K562 (cell line): ENCODE measurements around the gene ANKRD34A. TPM values are rescaled to one million over a fixed set of nuclear protein-coding genes. Genes with fewer than 3 reads are reported as not detected.

ENCODE experiments used
- FOXA3 ChIP-seq, 2 experiments: fragments of 450-650 bp in 1 of 2; sonication (generic) in 1 of 2; formaldehyde crosslinking; IDR thresholded peaks in 1 of 2; conservative IDR thresholded peaks in 1 of 2; 2 replicates each; pipeline versions ENCODE4 v1.4.0 to v1.8.0; 2020 to 2022; ENCODE audit warnings: mild to moderate bottlenecking in 2 of 2, missing genetic modification reagents in 1 of 2
- HDAC6 ChIP-seq: IDR thresholded peaks from 2 replicates; pipeline ENCODE4 v1.6.1; 2012; ENCODE audit warnings: low read depth, mild to moderate bottlenecking, control low read depth, inconsistent platforms, low read length, moderate library complexity
- polyA plus RNA-seq, 8 experiments: library from polyadenylated mRNA; depleted of rRNA in 4 of 8; stranded (reverse) in 5 of 8; unstranded in 3 of 8; fragments of >200 nt; fragmentation: Nextera tagmentation in 2 of 8; fragmentation: Illumina TruSeq in 1 of 8; extraction: Ambion mirVana in 2 of 8; extraction: Trizol in 1 of 8; gene quantifications; 2 replicates each; pipeline versions ENCODE4 v1.2.1 to v1.2.3, GENCODE V29; 2011 to 2014; ENCODE audit warnings: inconsistent platforms in 1 of 8, missing spikeins in 1 of 8
- total RNA-seq, 7 experiments: library from RNA; depleted of rRNA in 6 of 7; stranded (reverse); fragments of >200 nt in 6 of 7; fragmentation: Illumina TruSeq in 2 of 7; extraction: Trizol in 2 of 7; gene quantifications; 2 replicates each; pipeline versions ENCODE4 v1.2.1 to v1.2.3, GENCODE V29; 2011 to 2021; ENCODE audit warnings: low replicate concordance in 1 of 7
- TF ChIP-seq, protein P1 (sequence below): fragments of 250-450 bp; sonication (Bioruptor Pico); IDR thresholded peaks from 2 replicates; pipeline ENCODE4 v1.9.0; 2021; ENCODE audit warnings: mild to moderate bottlenecking, inconsistent platforms
- TF ChIP-seq, protein P2 (sequence below): fragments of 250-450 bp; sonication (Bioruptor Pico); IDR thresholded peaks from 2 replicates; pipeline ENCODE4 v1.8.0; 2021; ENCODE audit warnings: borderline replicate concordance, mild to moderate bottlenecking, moderate library complexity; ENCODE audit not compliant: poor library complexity, severe bottlenecking
- TF ChIP-seq, protein P3 (sequence below), 2 experiments: fragments of 450-650 bp in 1 of 2; sonication (generic) in 1 of 2; formaldehyde crosslinking in 1 of 2; IDR thresholded peaks; 2 replicates each; pipeline versions ENCODE4 v1.7.1 to v1.9.0; 2016 to 2022; ENCODE audit warnings: inconsistent platforms in 1 of 2, mild to moderate bottlenecking in 1 of 2, missing genetic modification reagents in 1 of 2
- TF ChIP-seq, protein P4 (sequence below): fragments of 450-650 bp; formaldehyde crosslinking; IDR thresholded peaks from 2 replicates; pipeline ENCODE4 v1.4.0; 2020; ENCODE audit warnings: mild to moderate bottlenecking

ANKRD34A gene
- total and polyA plus RNA-seq, 9 of the 15 experiments (the other 6 are each of a cell fraction or from before 2014, with no cell fraction given): 0.06 to 1.6 (median 0.43) TPM

DNA sequence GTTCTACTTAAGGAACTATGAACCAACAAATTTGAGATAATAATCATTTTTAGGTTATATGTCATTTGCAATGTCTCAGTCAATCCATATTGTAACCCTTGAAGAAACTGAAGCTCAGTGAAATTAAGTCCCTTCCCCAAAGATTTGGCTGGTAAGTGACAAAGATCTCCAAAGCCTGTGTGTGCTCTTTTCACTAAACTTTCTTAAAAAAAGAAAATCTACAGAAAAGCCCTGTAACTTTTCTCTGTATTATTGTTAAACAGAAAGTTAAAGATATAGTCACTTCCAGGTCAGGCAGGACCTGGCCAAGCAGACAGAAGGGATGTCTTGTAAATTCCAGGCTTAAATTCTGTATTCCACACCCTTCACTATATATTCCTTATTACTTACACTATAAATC lies 8.0 kb downstream of the ANKRD34A start (continued):
- TF ChIP-seq HDAC6 (no peak), FOXA3 (CRISPR knock-in tag; conservative IDR thresholded peaks at IDR 0.05 in 1 of 2, IDR thresholded peaks at IDR 0.05 in 1 of 2) (no peak)
- TF ChIP-seq, protein P1, sequence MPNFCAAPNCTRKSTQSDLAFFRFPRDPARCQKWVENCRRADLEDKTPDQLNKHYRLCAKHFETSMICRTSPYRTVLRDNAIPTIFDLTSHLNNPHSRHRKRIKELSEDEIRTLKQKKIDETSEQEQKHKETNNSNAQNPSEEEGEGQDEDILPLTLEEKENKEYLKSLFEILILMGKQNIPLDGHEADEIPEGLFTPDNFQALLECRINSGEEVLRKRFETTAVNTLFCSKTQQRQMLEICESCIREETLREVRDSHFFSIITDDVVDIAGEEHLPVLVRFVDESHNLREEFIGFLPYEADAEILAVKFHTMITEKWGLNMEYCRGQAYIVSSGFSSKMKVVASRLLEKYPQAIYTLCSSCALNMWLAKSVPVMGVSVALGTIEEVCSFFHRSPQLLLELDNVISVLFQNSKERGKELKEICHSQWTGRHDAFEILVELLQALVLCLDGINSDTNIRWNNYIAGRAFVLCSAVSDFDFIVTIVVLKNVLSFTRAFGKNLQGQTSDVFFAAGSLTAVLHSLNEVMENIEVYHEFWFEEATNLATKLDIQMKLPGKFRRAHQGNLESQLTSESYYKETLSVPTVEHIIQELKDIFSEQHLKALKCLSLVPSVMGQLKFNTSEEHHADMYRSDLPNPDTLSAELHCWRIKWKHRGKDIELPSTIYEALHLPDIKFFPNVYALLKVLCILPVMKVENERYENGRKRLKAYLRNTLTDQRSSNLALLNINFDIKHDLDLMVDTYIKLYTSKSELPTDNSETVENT: no peak
- TF ChIP-seq, protein P2, sequence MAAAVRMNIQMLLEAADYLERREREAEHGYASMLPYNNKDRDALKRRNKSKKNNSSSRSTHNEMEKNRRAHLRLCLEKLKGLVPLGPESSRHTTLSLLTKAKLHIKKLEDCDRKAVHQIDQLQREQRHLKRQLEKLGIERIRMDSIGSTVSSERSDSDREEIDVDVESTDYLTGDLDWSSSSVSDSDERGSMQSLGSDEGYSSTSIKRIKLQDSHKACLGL (CRISPR knock-in tag): no peak
- TF ChIP-seq, protein P3, sequence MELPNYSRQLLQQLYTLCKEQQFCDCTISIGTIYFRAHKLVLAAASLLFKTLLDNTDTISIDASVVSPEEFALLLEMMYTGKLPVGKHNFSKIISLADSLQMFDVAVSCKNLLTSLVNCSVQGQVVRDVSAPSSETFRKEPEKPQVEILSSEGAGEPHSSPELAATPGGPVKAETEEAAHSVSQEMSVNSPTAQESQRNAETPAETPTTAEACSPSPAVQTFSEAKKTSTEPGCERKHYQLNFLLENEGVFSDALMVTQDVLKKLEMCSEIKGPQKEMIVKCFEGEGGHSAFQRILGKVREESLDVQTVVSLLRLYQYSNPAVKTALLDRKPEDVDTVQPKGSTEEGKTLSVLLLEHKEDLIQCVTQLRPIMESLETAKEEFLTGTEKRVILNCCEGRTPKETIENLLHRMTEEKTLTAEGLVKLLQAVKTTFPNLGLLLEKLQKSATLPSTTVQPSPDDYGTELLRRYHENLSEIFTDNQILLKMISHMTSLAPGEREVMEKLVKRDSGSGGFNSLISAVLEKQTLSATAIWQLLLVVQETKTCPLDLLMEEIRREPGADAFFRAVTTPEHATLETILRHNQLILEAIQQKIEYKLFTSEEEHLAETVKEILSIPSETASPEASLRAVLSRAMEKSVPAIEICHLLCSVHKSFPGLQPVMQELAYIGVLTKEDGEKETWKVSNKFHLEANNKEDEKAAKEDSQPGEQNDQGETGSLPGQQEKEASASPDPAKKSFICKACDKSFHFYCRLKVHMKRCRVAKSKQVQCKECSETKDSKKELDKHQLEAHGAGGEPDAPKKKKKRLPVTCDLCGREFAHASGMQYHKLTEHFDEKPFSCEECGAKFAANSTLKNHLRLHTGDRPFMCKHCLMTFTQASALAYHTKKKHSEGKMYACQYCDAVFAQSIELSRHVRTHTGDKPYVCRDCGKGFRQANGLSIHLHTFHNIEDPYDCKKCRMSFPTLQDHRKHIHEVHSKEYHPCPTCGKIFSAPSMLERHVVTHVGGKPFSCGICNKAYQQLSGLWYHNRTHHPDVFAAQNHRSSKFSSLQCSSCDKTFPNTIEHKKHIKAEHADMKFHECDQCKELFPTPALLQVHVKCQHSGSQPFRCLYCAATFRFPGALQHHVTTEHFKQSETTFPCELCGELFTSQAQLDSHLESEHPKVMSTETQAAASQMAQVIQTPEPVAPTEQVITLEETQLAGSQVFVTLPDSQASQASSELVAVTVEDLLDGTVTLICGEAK (IDR thresholded peaks at IDR 0.05): no peak
- TF ChIP-seq, protein P3 (CRISPR knock-in tag; IDR thresholded peaks at IDR 0.05): no peak
- TF ChIP-seq, protein P4, sequence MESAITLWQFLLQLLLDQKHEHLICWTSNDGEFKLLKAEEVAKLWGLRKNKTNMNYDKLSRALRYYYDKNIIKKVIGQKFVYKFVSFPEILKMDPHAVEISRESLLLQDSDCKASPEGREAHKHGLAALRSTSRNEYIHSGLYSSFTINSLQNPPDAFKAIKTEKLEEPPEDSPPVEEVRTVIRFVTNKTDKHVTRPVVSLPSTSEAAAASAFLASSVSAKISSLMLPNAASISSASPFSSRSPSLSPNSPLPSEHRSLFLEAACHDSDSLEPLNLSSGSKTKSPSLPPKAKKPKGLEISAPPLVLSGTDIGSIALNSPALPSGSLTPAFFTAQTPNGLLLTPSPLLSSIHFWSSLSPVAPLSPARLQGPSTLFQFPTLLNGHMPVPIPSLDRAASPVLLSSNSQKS (CRISPR knock-in tag): no peak
